AG04449 (cell line): ENCODE measurements around the gene KCNMA1.

ENCODE experiments used
- CTCF ChIA-PET: fragments of 350-600 bp; formaldehyde crosslinking; extraction: SDS; loops from one replicate; lab custom pipeline; 2021; ENCODE audit warnings: antibody characterized with exemption; lab: Yijun Ruan, JAX
- POLR2A ChIA-PET: fragments of 400-600, 350-600 bp; formaldehyde crosslinking; extraction: SDS; loops from one replicate; lab custom pipeline; 2020; ENCODE audit warnings: antibody characterized with exemption, inconsistent platforms; lab: Yijun Ruan, JAX
- DNase-seq: peaks from one replicate; pipeline ENCODE4 v3.0.0-alpha.2; 2010; ENCODE audit warnings: low read depth, low spot score
- H3K4me3 ChIP-seq: 2 replicates; pipeline ENCODE4 v1.5.1; 2011; ENCODE audit warnings: low read depth, mild to moderate bottlenecking, control low read depth, low read length
- TF ChIP-seq, protein P1 (sequence below): IDR thresholded peaks from one replicate; pipeline ENCODE4 v1.5.1; 2011; ENCODE audit warnings: mild to moderate bottlenecking, moderate library complexity, low read length, control low read depth, inconsistent platforms; ENCODE audit not compliant: insufficient read depth; ENCODE audit errors: missing control alignments

Gene KCNMA1

DNA sequence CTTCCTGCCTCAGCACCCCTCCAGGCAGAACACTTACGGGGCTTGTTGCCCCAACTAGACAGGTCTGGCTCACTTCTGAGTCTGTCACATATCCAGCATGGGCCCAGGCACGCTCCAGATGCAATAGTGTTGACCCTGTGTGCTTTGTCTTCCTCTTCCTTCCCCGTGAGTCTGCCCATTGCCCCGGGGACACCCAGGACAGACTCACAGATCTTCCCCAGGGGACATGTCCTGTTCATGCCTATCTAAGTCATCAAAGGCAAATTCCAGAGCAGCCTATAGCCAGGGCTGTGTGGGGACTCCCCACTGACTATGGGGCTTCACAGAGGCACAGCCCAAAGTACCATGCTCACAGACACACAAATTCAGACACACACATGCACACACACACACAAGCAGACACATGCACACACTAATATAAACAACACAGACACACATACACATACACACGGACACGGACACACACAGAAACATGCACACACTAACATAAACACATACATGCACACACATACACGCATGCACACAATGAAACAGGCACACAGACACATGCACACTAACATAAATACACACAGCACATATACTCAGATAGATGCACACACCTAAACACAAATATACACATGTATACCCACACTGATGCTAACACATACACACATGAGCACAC is 175.8 kb downstream of the KCNMA1 start:
- ChIA-PET CTCF (no interaction called here), POLR2A (no interaction called here)
- TF ChIP-seq, protein P1, sequence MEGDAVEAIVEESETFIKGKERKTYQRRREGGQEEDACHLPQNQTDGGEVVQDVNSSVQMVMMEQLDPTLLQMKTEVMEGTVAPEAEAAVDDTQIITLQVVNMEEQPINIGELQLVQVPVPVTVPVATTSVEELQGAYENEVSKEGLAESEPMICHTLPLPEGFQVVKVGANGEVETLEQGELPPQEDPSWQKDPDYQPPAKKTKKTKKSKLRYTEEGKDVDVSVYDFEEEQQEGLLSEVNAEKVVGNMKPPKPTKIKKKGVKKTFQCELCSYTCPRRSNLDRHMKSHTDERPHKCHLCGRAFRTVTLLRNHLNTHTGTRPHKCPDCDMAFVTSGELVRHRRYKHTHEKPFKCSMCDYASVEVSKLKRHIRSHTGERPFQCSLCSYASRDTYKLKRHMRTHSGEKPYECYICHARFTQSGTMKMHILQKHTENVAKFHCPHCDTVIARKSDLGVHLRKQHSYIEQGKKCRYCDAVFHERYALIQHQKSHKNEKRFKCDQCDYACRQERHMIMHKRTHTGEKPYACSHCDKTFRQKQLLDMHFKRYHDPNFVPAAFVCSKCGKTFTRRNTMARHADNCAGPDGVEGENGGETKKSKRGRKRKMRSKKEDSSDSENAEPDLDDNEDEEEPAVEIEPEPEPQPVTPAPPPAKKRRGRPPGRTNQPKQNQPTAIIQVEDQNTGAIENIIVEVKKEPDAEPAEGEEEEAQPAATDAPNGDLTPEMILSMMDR, result no peak
- DNase-seq, result no peak
- H3K4me3 ChIP-seq, result no peak overlapping the region

GRCh38 chr10:77459905-77460304 is 177.7 kb downstream of the KCNMA1 start:
- ChIA-PET POLR2A (no interaction called here), CTCF (interaction anchor here (0.7 to 1.7 kb wide), 8 partner anchors 13 to 296 kb away, joined by 3 to 4 read pairs (median 3); no protein-coding TSS in a partner anchor)
- H3K4me3 ChIP-seq, result no peak overlapping the region
- no peak for DNase-seq
- TF ChIP-seq, protein P1, result no peak

DNA sequence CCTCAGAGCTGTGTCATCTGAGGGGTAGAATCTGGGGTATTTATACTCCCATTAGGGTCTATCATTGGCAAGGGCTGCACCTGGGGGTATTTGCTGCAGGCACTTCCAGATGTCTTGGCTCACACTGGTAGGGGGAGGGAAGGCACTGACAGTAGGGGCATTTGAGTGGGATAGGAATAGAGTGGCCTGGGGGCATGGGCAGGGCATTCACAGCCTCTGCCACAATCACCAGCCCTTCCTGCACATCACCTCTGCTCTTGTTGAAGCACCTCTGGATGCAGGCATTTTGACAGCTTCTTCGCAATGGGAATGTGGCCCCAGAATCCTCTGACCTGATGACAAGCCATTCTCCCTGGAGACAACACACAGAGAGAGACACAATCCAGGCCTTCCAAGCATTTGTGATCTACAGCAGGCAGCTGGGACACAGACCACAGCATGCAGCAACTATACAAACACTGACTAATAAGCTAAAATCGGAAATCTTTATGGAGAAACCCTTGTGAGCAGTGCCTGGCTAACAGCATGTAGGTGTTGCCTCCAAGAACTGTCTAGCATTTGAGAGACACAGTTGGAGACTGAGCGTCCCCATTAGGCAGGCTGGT is 178.5 kb downstream of the KCNMA1 start:
- TF ChIP-seq, protein P1, result no peak
- ChIA-PET POLR2A (no interaction called here), CTCF (interaction anchor here (0.7 to 2.6 kb wide), 10 partner anchors 11 to 295 kb away, joined by 3 to 14 read pairs (median 3); no protein-coding TSS in a partner anchor)
- no peak for DNase-seq
- H3K4me3 ChIP-seq, result no peak overlapping the region

- CTCF ChIA-PET, result interaction anchor here (1.1 to 2.6 kb wide), 6 partner anchors 29 to 284 kb away, joined by 3 to 14 read pairs (median 5); no protein-coding TSS in a partner anchor
- no peak for DNase-seq
- TF ChIP-seq, protein P1, result no peak
- no peak overlapping the region for H3K4me3 ChIP-seq
- POLR2A ChIA-PET, result no interaction called here
These were observed 179.9 kb downstream of the KCNMA1 start for GRCh38 chr10:77457721-77458120.

- H3K4me3 ChIP-seq, result no peak overlapping the region
- TF ChIP-seq, protein P1, result no peak
- DNase-seq, result no peak
- ChIA-PET CTCF (interaction anchor here (1.1 to 2.6 kb wide), 5 partner anchors 29 to 284 kb away, joined by 3 to 14 read pairs (median 3); no protein-coding TSS in a partner anchor), POLR2A (no interaction called here)
These were observed 180.3 kb downstream of the KCNMA1 start for GRCh38 chr10:77457266-77457665.

GRCh38 chr10:77456414-77456813 is 181.2 kb downstream of the KCNMA1 start:
- TF ChIP-seq, protein P1, result peak; percentile 2
- POLR2A ChIA-PET, result no interaction called here
- CTCF ChIA-PET, result interaction anchor here (1.1 to 2.6 kb wide), 6 partner anchors 9 to 283 kb away, joined by 3 to 14 read pairs (median 4); no protein-coding TSS in a partner anchor
- DNase-seq, result no peak
- no peak overlapping the region for H3K4me3 ChIP-seq
